ENCODE results near the gene PRR13.
"Not testable (repeated sequence)": the region's sequence is repeated elsewhere in the genome, so short reads cannot be mapped to it uniquely, and the experiment has no call there.

The PRR13 gene

DNA sequence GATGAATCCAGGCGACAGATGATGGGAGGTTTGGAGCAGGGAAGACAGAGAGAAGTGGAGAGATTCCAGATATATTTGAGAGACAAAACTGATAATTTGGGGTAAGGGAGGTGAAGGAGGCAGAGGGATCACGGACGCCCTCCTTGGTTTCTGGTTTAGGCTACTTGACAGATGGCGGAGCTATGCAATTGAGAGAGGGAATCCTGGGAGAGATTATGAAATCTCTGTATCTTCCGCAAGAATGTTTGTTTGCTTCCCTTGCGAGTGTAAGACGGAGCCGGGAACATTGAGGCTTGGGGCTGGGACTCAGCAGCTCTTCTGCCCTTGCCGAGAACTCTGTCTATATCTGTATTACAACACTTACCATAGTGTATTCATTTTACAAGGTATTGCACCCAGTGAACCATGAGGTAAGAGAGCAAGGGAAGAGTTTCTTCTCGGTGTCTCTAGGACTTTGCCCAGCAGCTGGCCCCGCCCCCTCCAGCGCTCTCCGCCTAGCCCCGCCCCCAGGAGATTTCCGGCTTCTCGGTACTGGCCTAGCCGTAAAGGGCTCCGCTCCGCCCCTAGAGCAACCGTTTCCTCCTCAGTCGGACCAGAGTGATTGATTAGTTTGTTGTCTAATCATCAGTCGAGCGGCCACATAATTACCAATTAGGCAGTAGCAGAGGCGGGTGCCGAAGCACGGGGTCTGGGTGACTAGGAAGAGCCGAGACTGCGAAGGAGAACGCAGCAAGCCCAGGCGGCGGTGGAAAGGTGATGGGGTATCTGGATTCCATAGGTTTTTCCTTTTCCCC, at the start of gene PRR13:
PRR13 (plus strand) TSS at position 695 of the 794 bp plus-strand sequence. CDS start 981 bp downstream, outside the sequence.
- peak; percentile 99 for DNase-seq (ENCODE audit: low read depth, low spot score)

DNA sequence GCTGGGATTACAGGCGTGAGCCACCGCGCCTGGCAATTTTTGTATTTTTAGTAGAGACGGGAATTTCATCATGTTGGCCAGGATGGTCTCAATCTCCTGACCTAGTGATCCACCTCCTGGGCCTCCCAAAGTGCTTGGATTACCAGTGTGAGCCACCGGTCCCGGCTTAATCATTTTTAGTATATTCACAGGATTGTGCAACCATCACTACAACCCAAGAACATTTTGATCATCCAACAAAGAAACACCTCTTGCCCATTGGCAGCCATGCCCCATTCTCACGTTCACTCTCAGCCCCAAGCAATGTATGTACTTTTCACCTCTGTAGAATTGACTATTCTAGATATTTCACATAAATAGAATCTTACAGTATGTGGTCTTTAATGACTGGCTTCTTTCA, 41.6 kb upstream of the PRR13 start:
- no peak for DNase-seq (ENCODE audit: low read depth, low spot score)

- not testable (repeated sequence) for DNase-seq (ENCODE audit: low read depth, low spot score)
These were observed 39.2 kb upstream of the PRR13 start for GRCh38 chr12:53402351-53402750.

DNA sequence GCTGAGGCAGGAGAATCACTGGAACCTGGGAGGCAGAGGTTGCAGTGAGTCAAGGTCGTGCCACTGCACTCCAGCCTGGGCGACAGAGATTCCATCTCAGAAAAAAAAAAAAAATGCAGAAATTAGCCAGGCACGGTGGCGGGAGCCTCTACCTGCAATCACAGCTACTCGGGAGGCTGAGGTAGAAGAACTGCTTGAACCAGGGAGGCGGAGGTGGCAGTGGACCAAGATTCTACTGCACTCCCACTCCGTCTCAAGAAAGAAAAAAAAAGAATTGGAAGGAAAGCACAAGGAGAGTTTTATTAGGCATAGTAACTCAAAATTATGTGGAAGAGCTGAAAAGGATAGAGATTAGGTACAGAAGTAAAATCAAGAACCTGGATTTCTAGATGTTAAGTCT, 38.7 kb upstream of the PRR13 start:
- no peak for DNase-seq (ENCODE audit: low read depth, low spot score)

DNA sequence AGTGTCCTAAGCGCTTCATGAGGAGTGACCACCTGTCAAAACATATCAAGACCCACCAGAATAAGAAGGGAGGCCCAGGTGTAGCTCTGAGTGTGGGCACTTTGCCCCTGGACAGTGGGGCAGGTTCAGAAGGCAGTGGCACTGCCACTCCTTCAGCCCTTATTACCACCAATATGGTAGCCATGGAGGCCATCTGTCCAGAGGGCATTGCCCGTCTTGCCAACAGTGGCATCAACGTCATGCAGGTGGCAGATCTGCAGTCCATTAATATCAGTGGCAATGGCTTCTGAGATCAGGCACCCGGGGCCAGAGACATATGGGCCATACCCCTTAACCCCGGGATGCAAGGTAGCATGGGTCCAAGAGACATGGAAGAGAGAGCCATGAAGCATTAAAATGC, 30.6 kb upstream of the PRR13 start:
- DNase-seq (ENCODE audit: low read depth, low spot score), result no peak

DNA sequence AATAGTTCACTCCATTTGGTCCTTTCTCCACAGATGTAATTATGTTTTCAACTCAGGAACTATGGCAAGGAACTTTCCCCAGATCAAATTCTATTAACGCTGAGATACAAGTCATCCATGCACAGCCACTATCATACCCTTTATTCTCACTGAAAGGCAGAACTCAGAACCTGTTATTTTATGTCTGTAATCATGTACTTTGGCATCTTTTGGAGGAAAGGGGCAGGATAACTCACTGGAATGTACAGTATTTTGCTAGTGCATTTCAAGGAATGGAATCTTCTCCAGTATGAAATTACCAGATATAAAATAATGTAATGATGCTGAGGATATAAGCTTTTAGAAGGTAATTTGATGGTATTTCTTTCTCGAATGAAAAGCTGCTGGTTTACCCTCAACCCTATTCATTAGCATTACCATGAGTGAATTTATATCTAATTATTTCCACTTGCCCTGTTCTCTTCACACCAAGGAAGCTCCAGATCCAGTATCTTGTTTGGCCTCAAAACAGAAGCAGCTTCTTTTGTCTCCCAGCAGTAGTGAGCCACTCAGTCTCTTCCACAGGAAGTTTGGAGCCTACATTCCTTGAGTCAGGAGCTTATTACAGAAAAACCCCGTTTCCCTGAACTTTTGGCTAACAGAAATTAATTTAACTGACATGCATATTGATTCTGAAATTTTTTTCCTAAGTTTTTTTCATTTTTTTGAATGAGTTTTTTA, 27.9 kb upstream of the PRR13 start:
- no peak for DNase-seq (ENCODE audit: low read depth, low spot score)

DNA sequence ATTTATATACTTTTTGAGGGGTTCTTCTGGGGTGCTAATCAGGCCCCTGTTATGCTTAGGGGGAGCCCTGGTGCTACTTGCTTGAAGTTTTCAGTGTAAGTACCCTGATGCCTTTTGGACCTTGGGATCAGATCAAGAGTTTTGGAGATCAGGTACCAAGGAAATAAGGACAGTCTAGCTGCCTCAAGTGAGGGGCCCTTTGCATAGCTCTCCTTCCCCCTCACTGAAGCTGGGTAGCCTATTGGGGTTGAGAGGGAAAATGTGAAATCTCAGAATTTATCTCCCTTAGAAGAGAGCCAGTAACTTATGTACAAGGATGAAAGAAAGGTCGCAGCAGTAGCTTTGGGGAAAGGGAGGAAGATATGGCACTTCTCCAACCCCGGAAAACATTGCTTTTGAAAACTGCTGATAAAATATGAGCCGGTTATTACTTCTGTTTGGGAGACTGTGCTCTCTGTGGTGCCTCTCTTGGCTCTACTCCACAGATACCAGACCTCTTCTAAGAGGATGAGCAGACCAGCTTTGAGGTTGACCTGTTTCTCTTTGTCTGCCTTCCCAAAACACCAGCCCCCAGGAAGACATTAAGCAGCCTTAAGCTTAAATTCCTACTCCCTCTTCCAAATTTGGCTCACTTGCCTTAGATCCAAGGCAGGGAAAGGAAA, 26.6 kb upstream of the PRR13 start:
- DNase-seq (ENCODE audit: low read depth, low spot score), result no peak

GRCh38 chr12:53415752-53416389, 25.7 kb upstream of the PRR13 start:
- DNase-seq (ENCODE audit: low read depth, low spot score), result peak; percentile 33

- DNase-seq (ENCODE audit: low read depth, low spot score), result not testable (repeated sequence)
These were observed 24.2 kb upstream of the PRR13 start for GRCh38 chr12:53417291-53417816.

GRCh38 chr12:53418221-53418620, 23.3 kb upstream of the PRR13 start:
- DNase-seq (ENCODE audit: low read depth, low spot score), result no peak

- no peak for DNase-seq (ENCODE audit: low read depth, low spot score)
These were observed 21.8 kb upstream of the PRR13 start for GRCh38 chr12:53419756-53420155.

DNA sequence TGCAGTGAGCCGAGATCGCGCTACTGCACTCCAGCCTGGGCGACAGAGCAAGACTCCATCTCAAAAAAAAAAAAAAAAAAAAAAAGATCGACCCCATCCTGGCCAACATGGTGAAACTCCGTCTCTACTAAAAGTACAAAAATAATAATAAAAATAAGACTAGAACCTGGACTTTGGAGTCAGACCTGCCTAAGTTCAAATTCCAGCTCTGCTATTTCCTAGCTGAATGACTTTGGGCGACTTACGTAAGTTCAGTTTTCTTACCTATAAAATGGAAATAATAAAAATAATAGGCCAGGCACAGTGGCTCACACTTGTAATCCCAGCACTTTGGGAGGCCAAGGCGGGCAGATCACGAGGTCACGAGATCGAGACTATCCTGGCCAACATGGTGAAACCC, 19.3 kb upstream of the PRR13 start:
- DNase-seq (ENCODE audit: low read depth, low spot score), result not testable (repeated sequence)

- no peak for DNase-seq (ENCODE audit: low read depth, low spot score)
These were observed 17.9 kb upstream of the PRR13 start, which contains the start of gene AMHR2 for GRCh38 chr12:53423597-53423996. Gene AMHR2 (plus strand): TSS chr12:53423855. CDS start chr12:53423935, 80 bp downstream.

DNA sequence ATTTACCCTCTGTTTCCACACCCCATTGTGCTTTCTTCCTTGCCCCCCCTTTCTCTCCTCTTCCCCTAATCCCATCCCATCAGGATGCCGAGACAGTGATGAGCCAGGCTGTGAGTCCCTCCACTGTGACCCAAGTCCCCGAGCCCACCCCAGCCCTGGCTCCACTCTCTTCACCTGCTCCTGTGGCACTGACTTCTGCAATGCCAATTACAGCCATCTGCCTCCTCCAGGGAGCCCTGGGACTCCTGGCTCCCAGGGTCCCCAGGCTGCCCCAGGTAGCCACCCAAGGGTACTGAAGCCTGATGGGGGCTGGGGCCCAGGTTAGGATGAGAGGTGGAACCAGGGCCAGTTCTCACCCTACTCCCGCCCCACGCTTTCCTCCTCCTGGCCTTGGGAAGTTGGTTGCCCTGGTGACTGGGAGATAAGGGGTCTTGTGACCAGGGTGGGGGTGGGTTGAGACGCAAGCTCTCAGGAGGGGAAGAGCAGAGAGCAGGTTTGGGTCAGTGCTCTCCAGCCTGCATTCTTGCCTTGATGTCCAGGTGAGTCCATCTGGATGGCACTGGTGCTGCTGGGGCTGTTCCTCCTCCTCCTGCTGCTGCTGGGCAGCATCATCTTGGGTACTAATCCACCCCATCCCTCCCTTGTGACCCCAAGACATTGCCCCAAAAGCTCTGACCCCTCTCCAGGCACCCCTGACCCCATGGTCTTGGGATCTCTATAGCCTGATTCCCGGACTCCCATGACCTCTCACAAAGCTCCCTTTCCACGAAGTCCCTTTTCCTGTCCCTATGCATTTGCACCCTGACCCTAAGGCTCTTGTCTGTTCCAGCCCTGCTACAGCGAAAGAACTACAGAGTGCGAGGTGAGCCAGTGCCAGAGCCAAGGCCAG, 16.7 kb upstream of the PRR13 start:
- DNase-seq (ENCODE audit: low read depth, low spot score), result no peak

GRCh38 chr12:53425515-53426150, 15.9 kb upstream of the PRR13 start:
- DNase-seq (ENCODE audit: low read depth, low spot score), result no peak

DNA sequence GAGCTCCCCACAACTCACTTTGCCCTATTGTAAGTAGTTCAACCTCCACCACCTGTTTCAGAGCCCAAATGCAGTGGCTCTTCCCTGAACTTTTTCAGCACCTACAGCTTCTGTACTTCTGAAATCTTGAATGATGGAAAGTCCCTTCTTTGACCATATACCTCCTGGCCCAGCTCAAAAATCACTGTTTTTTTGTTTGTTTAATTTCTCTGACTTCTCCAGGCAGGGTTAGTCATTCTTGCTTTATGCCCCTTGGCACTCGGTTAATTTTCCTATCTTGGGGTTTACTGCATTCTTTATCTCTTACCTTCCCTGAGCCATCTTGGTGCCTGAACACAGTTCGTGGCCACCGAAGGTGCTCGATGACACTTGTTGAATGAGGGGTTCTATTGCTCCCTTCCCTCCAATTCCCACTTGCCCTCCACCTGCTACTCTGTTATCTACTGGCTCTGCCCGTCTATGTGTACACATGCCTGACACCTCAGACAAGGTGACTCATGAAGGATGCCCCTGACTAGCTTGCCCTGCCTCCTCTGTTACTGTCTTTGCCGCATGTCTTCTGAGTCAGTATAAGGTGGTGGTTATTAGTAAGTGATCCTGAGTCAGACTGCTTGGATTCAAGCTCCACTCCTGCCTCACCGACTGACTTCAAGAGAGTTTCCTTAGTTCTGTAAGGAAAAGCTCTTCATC, 13.5 kb upstream of the PRR13 start:
- DNase-seq (ENCODE audit: low read depth, low spot score), result peak; percentile 65

GRCh38 chr12:53428741-53429140, 12.8 kb upstream of the PRR13 start:
- no peak for DNase-seq (ENCODE audit: low read depth, low spot score)

- no peak for DNase-seq (ENCODE audit: low read depth, low spot score)
These were observed 11.4 kb upstream of the PRR13 start for GRCh38 chr12:53430116-53430515.

- DNase-seq (ENCODE audit: low read depth, low spot score), result no peak
These were observed 10.3 kb upstream of the PRR13 start for GRCh38 chr12:53431187-53431586.
